PFSK-1 (cell line): ENCODE measurements around the gene XK.

ENCODE experiments used
- FOXP2 ChIP-seq: optimal IDR thresholded peaks from 2 replicates; pipeline ENCODE3; 2011; ENCODE audit warnings: borderline replicate concordance, control low read depth, inconsistent platforms; ENCODE audit not compliant: insufficient read depth; ENCODE audit errors: extremely low read length, extremely low read depth
- POLR2AphosphoS5 ChIP-seq: IDR thresholded peaks from 2 replicates; pipeline ENCODE4 v1.6.1; 2012; ENCODE audit warnings: low read depth, mild to moderate bottlenecking, control low read depth, low read length, moderate library complexity
- SIN3A ChIP-seq: IDR thresholded peaks from 2 replicates; pipeline ENCODE4 v1.6.1; 2012; ENCODE audit warnings: mild to moderate bottlenecking, low read length, moderate library complexity, borderline replicate concordance; ENCODE audit not compliant: insufficient read depth
- TAF1 ChIP-seq: IDR thresholded peaks from 2 replicates; pipeline ENCODE4 v1.6.1; 2012; ENCODE audit warnings: low read length, control low read depth, borderline replicate concordance; ENCODE audit not compliant: insufficient read depth
- TF ChIP-seq, protein P1 (sequence below), 2 experiments: IDR thresholded peaks; 2 replicates each; pipeline versions ENCODE4 v1.6.1 to v1.8.0; 2011 to 2012; ENCODE audit warnings: low read depth in 2 of 2, low read length in 2 of 2, control low read depth in 1 of 2, inconsistent platforms in 1 of 2, mild to moderate bottlenecking in 1 of 2, moderate library complexity in 1 of 2; ENCODE audit not compliant: insufficient read depth in 1 of 2

The XK gene

GRCh38 chrX:37684426-37684825 lies 1.2 kb upstream of the XK start:
- TF ChIP-seq SIN3A (no peak), FOXP2 (no peak), TAF1 (no peak), POLR2AphosphoS5 (no peak)
- TF ChIP-seq, protein P1, sequence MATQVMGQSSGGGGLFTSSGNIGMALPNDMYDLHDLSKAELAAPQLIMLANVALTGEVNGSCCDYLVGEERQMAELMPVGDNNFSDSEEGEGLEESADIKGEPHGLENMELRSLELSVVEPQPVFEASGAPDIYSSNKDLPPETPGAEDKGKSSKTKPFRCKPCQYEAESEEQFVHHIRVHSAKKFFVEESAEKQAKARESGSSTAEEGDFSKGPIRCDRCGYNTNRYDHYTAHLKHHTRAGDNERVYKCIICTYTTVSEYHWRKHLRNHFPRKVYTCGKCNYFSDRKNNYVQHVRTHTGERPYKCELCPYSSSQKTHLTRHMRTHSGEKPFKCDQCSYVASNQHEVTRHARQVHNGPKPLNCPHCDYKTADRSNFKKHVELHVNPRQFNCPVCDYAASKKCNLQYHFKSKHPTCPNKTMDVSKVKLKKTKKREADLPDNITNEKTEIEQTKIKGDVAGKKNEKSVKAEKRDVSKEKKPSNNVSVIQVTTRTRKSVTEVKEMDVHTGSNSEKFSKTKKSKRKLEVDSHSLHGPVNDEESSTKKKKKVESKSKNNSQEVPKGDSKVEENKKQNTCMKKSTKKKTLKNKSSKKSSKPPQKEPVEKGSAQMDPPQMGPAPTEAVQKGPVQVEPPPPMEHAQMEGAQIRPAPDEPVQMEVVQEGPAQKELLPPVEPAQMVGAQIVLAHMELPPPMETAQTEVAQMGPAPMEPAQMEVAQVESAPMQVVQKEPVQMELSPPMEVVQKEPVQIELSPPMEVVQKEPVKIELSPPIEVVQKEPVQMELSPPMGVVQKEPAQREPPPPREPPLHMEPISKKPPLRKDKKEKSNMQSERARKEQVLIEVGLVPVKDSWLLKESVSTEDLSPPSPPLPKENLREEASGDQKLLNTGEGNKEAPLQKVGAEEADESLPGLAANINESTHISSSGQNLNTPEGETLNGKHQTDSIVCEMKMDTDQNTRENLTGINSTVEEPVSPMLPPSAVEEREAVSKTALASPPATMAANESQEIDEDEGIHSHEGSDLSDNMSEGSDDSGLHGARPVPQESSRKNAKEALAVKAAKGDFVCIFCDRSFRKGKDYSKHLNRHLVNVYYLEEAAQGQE (IDR thresholded peaks at IDR 0.05; ENCODE audit: insufficient read depth in 1 of 2, low read depth in 2 of 2, low read length in 2 of 2), result no peak

GRCh38 chrX:37684973-37685372 lies 618 bp upstream of the XK start:
- TF ChIP-seq SIN3A, result no peak
- no peak for TF ChIP-seq TAF1
- TF ChIP-seq FOXP2, result no peak
- TF ChIP-seq, protein P1 (IDR thresholded peaks at IDR 0.05; ENCODE audit: insufficient read depth in 1 of 2, low read depth in 2 of 2, low read length in 2 of 2), result no peak
- TF ChIP-seq POLR2AphosphoS5, result no peak

DNA sequence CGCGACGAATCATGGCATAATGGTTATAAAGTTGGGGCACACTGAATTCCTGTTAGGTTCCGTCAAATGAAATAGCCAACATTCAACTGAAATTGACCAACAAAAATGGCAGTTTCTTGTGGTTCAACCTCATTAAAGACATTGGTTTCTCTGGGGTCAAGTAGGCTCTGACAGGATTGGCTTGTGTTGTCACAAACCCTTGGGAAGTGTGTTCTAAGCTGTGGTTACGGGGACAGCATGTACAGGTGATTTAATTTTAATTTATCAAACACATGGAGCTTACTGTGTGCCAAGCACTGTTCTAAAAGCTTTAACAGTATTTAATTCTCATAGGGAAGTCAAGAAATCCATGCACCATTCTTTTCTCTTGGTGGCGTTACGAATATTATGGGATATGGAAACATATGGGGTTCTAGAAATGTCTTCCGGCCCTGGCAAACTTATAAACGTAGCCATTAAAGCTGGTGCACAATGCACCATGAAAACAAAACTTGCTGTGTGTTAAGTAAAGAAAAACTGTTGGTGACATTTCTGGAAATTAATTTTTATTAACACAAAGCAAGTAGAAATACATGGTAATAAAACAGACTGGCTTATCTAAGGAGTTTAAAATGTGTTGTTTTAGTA lies 891 bp downstream of the XK start:
- TF ChIP-seq SIN3A (no peak), TAF1 (no peak), POLR2AphosphoS5 (no peak), FOXP2 (no peak)
- TF ChIP-seq, protein P1 (IDR thresholded peaks at IDR 0.05; ENCODE audit: insufficient read depth in 1 of 2, low read depth in 2 of 2, low read length in 2 of 2), result no peak

- no peak for TF ChIP-seq POLR2AphosphoS5
- no peak for TF ChIP-seq TAF1
- no peak for TF ChIP-seq FOXP2
- TF ChIP-seq, protein P1 (IDR thresholded peaks at IDR 0.05; ENCODE audit: insufficient read depth in 1 of 2, low read depth in 2 of 2, low read length in 2 of 2), result no peak
- TF ChIP-seq SIN3A, result no peak
Measured at GRCh38 chrX:37686996-37687395, 1.4 kb downstream of the XK start.

DNA sequence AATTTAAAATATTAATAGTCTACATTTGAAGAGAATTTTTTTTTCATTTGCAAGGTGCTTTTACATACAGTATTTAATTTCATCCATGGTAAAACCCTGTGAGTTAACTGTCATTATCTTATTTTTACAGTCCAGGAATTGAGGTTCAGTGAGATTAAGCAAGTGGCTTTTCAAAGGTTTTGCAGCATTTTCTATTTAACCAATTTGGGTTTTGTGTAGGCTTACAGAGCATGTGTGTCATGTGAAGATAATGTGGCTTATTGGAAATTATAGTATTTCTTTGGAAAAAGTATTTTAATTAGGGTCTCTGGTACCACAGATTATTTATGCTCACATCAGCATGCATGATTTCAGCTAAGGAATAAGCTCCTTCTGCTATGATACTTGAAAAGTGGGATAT lies 4.5 kb downstream of the XK start:
- TF ChIP-seq TAF1 (no peak), FOXP2 (no peak), POLR2AphosphoS5 (no peak), SIN3A (no peak)
- TF ChIP-seq, protein P1 (IDR thresholded peaks at IDR 0.05; ENCODE audit: insufficient read depth in 1 of 2, low read depth in 2 of 2, low read length in 2 of 2), result no peak
